Activated naive CD8-positive, alpha-beta T cell treated with anti-CD3 and anti-CD28 coated beads, Interleukin-2, amount 10 ng/mL, durations not matched to agents 7 days and 5 days (primary cell): ENCODE data around the gene NSMF. TPM values are rescaled to one million over a fixed set of nuclear protein-coding genes. Genes with fewer than 3 reads are reported as not detected.

Experiments used
- ATAC-seq: fragments of 150-1000 bp; cut with Tn5 transposase; one replicate; pipeline ENCODE4 v1.10.0; 2021; ENCODE audit warnings: low read depth, moderate library complexity
- POLR2A ChIA-PET: fragments of 350-600 bp; sonication (Branson Sonifier 250); formaldehyde crosslinking; loops from one replicate; lab custom pipeline; 2021; ENCODE audit warnings: antibody characterized with exemption; lab: Charles Lee
- DNase-seq: peaks from one replicate; pipeline ENCODE4 v3.0.0; 2021
- H3K27ac Mint-ChIP-seq: one replicate; pipeline ENCODE4 v1.8.0; 2022; ENCODE audit warnings: mild to moderate bottlenecking, mixed read lengths
- H3K27me3 Mint-ChIP-seq: one replicate; pipeline ENCODE4 v1.8.0; 2022; ENCODE audit warnings: mild to moderate bottlenecking, moderate library complexity, mixed read lengths
- H3K36me3 Mint-ChIP-seq: one replicate; pipeline ENCODE4 v1.8.0; 2021; ENCODE audit warnings: mild to moderate bottlenecking, mixed read lengths
- H3K4me1 Mint-ChIP-seq: one replicate; pipeline ENCODE4 v1.8.0; 2021; ENCODE audit warnings: mixed read lengths
- H3K4me3 Mint-ChIP-seq: one replicate; pipeline ENCODE4 v1.8.0; 2022; ENCODE audit warnings: mild to moderate bottlenecking, moderate library complexity, mixed read lengths
- H3K9me3 Mint-ChIP-seq: one replicate; pipeline ENCODE4 v1.8.0; 2021; ENCODE audit warnings: mixed read lengths
- total RNA-seq, 2 experiments: library from RNA; stranded (reverse); gene quantifications; one replicate each; pipeline ENCODE4 v1.2.3, GENCODE V29; 2021

Gene NSMF
- total RNA-seq, 2 experiments from 2014 or later = 54.3 to 58.4 TPM

DNA sequence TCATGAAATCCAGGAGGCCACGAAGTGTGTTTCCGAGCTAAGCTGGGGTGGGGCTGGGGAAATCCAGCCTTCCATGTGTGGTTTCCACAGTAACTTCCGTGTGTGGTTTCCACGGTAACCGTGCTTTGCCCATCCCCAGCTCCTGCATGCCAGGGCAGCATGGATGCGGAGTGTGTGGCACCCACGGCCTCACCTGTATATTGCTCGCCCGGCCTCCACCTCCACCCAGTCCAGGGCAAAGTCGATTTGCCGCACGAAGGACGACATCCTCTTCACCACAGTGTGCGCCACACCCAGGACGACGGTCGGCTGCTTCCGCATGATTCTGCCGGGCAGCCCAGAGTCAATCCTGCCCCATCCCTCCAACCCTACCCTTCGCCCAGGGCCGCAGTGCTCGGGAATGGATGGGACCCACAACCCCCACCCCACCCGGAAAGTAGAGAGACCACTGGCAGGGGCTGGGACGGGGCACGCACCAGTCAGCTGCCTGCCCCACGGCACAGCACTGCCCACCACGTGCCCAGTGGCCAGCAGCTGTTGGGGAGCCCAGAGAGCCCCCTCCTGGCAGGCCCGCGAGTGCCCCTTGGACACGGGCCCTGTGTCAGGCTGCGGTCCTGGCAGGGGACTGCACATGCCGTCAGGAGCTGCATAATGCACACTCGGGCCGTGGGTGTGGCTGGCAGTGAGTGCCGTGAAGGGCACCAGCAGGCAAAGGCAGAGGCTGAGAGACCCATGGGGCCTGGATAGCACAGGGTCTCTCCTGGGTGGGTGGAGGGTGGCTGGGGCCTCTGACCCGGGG, 39.0 kb upstream of the NSMF start:
- no peak for ATAC-seq
- Mint-ChIP-seq H3K4me3 (no peak overlapping the region), H3K9me3 (peaks cover 4% of the 10 kb centered on the region), H3K27me3 (peaks cover 2% of the 10 kb centered on the region), H3K27ac (no peak overlapping the region), H3K36me3 (no peaks in the 10 kb centered on the region), H3K4me1 (peaks cover 6% of the 10 kb centered on the region)
- no peak for DNase-seq
- POLR2A ChIA-PET = interaction anchor here (0.6 kb wide), 1 partner anchor 204 kb away, joined by 3 read pairs; no protein-coding TSS in a partner anchor

DNA sequence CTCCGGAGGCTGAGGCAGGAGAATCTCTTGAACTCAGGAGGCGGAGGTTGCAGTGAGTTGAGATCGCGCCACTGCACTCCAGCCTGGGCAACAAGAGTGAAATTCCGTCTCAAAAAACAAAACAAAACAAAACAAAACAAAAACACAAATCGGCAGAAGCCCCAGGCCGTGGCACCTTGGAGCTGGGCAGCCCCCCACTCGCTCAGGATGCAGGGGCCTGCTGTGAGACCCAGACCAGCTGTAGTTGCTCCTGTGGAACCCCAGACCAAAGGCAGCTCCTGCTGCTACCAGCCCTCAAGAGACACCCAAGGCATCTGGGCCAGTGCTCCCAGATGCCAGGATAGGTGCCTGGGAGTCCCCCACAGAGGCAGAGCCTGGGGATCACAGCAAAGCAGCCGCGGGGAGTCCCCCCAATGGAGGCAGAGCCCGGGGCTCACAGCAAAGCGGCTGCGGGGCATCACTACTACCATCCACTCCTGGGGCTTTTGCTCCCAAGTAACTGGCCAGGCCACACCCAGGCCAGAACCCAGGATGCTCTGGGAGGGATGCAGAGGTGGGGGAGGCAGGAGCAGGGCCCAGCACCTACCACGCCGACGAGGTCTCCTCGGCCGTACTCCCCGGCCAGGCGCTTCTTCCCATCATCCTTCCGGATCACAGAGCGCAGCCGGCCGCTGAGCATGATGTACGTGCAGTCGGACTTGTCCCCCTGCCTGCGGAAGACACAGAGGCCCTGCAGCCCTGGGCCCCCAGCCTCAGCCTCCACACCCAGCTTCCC, 37.7 kb upstream of the NSMF start:
- no peaks in the 10 kb centered on the region for H3K36me3 Mint-ChIP-seq

DNA sequence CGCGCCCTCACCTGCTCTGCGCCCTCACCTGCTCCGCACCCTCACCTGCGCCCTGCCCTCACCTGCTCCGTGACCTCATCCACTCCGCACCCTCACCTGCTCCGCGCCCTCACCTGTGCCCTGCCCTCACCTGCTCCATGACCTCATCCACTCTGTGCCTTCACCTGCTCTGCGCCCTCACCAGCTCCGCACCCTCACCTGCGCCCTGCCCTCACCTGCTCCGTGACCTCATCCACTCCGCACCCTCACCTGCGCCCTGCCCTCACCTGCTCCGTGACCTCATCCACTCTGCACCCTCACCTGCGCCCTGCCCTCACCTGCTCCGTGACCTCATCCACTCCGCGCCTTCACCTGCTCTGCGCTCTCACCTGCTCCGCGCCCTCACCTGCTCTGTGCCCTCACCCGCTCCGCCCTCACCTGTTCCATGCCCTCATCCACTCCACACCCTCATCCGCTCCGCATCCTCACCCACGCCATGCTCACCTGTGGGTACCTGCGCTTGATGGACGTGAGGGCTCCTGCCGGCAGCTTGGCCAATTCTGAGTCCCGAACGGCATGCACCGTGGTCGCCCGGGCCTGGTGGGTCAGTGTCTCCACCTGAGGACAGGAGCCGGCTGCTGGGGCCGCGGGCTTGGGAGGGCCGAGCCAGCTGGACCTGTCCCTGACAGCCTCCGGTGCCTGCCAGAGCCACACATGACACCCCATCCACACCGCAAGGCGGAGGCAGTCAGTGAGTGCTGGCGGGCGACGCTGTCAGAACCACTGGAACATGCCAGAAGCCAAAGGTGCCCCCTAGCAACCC, 35.6 kb upstream of the NSMF start:
- H3K36me3 Mint-ChIP-seq = no peaks in the 10 kb centered on the region
- no peak for ATAC-seq
- peak overlapping the region; percentile 34 for H3K27ac Mint-ChIP-seq
- H3K4me1 Mint-ChIP-seq = peaks cover 10% of the 10 kb centered on the region
- no peak for DNase-seq
- POLR2A ChIA-PET = no interaction called here
- H3K27me3 Mint-ChIP-seq = no peaks in the 10 kb centered on the region
- no peaks in the 10 kb centered on the region for H3K9me3 Mint-ChIP-seq
- H3K4me3 Mint-ChIP-seq = no peak overlapping the region

More for the DNA sequence above, 37.7 kb upstream of the NSMF start:
- DNase-seq (no peak), ATAC-seq (no peak)
- Mint-ChIP-seq H3K27ac (no peak overlapping the region), H3K9me3 (no peaks in the 10 kb centered on the region), H3K27me3 (no peaks in the 10 kb centered on the region), H3K4me1 (peaks cover 5% of the 10 kb centered on the region), H3K4me3 (no peak overlapping the region)
- POLR2A ChIA-PET = interaction anchor here (1.7 kb wide), 1 partner anchor 35 kb away, joined by 4 read pairs; no protein-coding TSS in a partner anchor

DNA sequence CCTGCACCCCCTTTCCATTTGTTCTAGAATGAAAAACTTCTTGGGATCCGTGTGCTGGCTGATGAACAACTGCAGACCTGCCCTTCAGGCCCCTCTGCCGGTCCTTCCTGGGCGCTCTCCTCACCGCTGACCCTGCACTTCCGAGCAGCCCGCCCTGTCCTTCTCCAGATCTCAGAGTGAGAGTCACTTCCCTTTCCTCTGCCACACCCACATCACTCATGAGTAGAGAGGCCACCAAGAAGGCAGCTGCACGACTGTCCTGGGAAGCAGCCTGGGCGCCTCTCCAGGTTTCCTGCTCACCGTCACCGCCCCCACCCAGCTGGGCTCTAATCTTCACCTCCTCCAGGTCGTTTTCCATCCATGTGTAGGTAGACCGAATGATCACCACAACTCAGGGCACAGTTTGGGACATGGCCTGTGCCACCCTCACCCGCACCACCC, 35.0 kb upstream of the NSMF start:
- Mint-ChIP-seq H3K4me3 (no peak overlapping the region), H3K27ac (peak overlapping the region; percentile 51), H3K36me3 (no peaks in the 10 kb centered on the region), H3K9me3 (no peaks in the 10 kb centered on the region), H3K4me1 (peaks cover 10% of the 10 kb centered on the region), H3K27me3 (no peaks in the 10 kb centered on the region)
- DNase-seq (no peak), ATAC-seq (no peak)
- POLR2A ChIA-PET = no interaction called here

DNA sequence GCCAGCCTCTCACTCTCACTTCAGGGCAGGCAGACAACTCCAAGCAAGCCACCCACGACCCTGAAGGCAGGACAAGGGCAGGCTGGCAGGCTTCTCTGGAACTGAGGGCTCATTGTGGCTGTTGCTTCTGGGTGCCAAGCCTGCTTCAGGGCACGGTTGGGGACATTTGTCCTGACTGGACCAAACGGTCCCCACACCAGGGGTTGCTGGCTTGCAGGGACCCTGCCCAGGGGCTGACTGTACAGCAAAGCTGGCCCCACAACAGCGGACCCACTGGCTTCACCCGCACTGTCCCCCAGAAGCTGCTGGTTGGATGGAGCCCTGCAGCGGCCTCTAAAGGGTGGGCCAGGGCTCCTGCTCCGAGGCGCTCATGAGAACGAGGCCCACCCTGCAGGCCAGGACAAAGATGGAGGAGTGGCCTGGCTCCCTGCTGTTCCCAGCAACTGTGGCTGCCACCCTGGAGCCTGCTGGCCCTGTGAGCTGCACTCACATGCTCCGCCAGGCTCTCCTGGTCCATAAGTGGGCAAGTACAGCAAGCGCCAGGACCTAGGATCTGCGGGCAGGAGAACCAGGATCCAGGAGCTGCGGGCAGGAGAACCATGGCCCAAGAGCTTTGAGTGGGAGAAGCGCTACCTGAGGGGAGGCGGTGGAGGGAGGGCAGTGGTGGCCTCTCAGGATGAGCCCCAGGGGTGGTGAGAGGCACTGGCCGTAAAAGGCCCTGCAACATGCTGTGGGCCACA, 34.4 kb upstream of the NSMF start:
- POLR2A ChIA-PET = no interaction called here
- Mint-ChIP-seq H3K36me3 (no peaks in the 10 kb centered on the region), H3K27ac (no peak overlapping the region), H3K4me1 (peaks cover 10% of the 10 kb centered on the region), H3K27me3 (no peaks in the 10 kb centered on the region), H3K4me3 (no peak overlapping the region), H3K9me3 (no peaks in the 10 kb centered on the region)
- DNase-seq (no peak), ATAC-seq (no peak)

DNA sequence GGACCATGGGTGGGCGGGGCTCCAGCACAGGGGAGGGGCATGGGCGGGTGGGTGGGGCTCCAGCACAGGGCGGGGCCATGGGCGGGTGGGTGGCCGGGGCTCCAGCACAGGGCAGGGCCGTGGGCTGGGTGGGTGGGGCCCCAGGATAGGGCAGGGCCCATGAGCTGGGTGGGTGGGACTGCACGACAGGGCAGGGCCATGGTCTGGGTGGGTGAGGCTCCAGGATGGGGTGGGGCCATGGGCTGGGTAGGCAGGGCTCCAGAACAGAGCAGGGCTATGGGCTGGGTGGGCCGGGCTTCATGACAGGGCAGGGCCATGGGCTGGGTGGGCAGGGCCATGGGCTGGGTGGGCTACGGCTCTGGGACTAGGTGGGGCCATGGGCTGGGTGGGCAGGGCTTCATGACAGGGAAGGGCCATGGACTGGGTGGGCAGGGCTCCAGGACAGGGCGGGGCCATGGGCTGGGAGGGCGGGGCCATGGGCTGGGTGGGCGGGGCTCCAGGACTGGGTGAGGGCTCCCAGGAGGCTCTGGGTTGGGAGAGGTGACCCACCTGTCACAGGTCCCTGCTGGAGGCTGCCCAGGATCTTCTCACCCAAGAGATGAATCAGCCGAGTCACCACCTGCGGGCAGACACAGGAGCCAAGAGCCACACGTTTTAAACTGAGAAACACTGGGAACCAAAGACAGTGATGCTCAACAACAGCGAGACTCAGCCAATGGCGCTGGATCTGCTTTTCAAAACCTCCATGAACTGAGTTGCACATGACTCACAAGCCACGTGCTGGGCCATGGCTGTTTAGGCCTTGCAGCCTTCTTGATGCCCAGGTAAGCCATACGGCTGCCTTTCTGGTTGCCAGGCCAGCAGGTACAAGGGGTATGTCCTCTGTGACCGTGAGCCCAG, 33.6 kb upstream of the NSMF start:
- POLR2A ChIA-PET = no interaction called here
- Mint-ChIP-seq H3K27ac (no peak overlapping the region), H3K4me3 (no peak overlapping the region), H3K27me3 (no peaks in the 10 kb centered on the region), H3K36me3 (no peaks in the 10 kb centered on the region), H3K4me1 (peaks cover 10% of the 10 kb centered on the region), H3K9me3 (no peaks in the 10 kb centered on the region)
- peak; percentile 54 for ATAC-seq
- DNase-seq = no peak

DNA sequence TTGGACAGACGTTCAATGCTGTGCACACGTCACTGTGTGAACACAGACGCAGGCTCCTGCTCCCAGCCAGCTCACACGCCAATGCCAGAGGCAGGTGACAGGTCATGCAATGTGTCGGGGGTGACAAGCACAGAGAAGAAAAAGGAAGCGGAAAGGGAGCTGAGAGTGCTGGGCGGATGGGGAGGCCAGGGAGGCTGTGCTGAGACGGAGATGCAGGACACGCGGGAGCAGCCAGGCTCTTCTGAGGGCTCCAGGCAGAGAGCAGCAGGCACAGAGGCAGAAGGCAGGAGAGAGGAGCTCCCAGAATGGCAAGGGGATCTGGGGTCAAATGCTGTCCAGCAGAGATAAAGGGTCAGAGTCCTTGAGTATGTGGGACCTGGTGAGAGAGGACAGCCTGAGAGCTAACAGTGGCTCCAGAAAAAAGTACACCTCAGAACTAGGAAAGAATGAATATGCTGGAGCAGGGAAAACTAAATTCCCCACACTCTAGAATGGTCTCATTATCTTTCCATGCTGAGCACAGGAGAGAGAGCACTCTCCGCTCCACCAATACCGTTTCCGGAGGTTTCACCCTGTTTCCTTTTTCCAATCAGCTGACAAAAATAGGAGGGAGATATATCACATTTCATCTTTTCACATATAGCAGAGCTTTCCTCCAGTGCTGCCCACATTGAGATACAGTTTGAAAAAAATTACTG, 32.8 kb upstream of the NSMF start:
- H3K36me3 Mint-ChIP-seq = no peaks in the 10 kb centered on the region
- no peak for ATAC-seq
- H3K9me3 Mint-ChIP-seq = no peaks in the 10 kb centered on the region
- POLR2A ChIA-PET = no interaction called here
- DNase-seq = no peak
- no peak overlapping the region for H3K27ac Mint-ChIP-seq
- H3K27me3 Mint-ChIP-seq = no peaks in the 10 kb centered on the region
- H3K4me1 Mint-ChIP-seq = peaks cover 10% of the 10 kb centered on the region
- H3K4me3 Mint-ChIP-seq = no peak overlapping the region

DNA sequence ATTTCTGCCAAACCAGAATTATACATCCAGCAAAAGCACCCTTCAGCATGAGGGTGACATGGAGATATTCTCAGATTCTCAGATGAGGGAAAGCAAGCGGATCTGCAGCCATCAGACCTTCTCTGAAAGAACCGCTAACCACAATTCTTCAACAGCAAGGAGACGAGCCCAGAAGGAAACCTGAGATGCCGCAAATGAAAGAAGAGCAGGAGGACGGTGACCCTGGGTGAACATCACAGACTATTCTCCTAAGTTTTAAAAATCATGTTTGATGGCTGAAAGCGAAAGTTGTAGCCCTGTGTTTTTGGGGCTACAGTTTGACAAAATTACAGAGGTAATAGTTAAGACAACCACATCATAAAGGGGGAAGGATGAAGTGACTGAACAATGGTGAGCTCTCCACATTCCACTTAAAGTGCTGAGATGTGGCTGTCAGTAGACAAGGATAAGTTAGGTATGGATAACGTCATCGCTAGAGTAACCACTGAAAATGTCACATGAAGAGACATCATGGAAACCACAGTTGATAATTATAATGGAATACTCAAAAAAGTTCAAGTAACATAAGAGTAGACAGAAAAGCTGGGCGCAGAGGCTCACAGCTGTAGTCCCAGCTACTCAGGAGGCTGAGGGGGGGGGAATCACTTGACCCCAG, 31.5 kb upstream of the NSMF start:
- Mint-ChIP-seq H3K4me3 (no peak overlapping the region), H3K36me3 (no peaks in the 10 kb centered on the region)
- POLR2A ChIA-PET = no interaction called here

DNA sequence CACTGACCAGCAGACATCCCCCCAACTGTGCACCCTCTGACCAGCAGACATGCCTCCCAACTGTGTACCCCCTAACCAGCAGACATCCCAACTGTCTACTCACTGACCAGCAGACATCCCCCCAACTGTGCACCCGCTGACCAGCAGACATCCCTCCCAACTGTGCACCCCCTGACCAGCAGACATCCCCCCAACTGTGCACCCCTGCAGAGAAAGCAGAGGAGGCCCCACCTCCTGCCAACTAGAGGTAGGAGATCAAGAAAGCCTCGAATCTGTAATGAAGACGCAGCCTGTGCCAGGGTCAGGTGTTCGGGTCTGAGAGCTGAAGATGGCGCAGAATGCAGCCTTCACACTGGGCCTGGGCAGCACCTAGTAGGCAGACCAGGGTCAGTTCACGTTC, 29.8 kb upstream of the NSMF start:
- Mint-ChIP-seq H3K9me3 (no peaks in the 10 kb centered on the region), H3K27me3 (no peaks in the 10 kb centered on the region), H3K27ac (no peak overlapping the region), H3K4me3 (no peak overlapping the region), H3K36me3 (no peaks in the 10 kb centered on the region), H3K4me1 (peaks cover 8% of the 10 kb centered on the region)
- DNase-seq (no peak), ATAC-seq (no peak)
- POLR2A ChIA-PET = no interaction called here

More for the DNA sequence above, 31.5 kb upstream of the NSMF start:
- Mint-ChIP-seq H3K4me1 (peaks cover 10% of the 10 kb centered on the region), H3K9me3 (no peaks in the 10 kb centered on the region), H3K27ac (no peak overlapping the region), H3K27me3 (no peaks in the 10 kb centered on the region)
- ATAC-seq = peak; percentile 14
- DNase-seq = no peak

DNA sequence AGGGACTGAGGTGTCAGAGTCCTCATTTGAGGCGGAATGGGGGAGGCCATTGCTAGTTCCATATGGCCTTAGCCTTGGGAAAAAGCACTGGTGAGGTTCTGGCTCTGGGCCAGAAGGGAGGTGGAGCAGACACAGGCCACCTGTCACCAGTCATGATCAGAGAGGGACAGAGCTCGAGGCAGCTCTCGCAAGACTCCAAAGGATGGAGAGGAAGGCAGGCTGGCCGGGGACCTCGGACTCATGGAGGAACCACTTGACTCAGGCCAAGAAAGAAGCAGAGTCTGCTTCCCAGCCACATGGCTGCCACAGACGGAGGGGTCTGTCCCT, 29.2 kb upstream of the NSMF start:
- DNase-seq = no peak
- POLR2A ChIA-PET = no interaction called here
- Mint-ChIP-seq H3K36me3 (no peaks in the 10 kb centered on the region), H3K4me1 (peaks cover 8% of the 10 kb centered on the region), H3K4me3 (no peak overlapping the region), H3K27me3 (no peaks in the 10 kb centered on the region), H3K9me3 (no peaks in the 10 kb centered on the region), H3K27ac (no peak overlapping the region)
- ATAC-seq = no peak

DNA sequence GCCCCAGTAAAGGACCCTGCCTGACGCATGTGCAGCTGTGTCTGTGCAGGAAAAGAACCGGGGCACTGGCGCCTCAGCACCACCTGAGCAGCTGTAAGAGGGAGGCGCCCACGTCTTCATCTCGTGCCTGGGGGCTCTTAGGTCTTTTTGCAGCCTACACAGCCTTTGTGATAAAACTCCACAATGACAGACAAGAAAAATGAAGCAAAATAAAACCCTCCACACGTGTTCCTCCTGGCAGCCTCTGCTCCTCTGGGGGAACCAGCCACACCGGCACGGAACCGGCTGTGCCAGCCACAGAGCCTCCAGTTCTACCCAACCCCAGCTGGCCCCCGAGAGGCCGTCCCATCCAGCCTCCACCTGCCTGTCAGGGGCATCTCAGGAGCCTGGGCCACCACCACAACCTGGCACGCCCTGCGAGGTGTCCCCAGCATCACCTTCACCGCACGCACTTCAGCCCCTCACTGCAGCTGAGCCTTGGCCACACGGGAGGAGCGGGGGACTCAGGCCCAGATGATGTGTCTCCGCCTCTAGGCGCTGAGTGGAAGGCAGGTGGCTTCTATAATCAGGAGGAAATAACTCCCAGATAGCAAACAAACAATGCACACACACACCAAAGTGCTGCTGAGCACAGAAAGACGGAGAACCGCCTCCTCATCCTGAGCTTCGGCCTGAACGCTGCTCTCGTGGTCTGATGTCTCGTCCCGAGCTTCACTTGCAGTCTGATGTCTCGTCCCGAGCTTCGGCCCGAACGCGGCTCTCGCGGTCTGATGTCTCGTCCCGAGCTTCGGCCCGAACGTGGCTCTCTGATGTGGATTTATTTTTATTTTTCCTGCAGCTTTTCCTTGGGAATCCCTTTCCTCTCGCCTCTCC, 28.6 kb upstream of the NSMF start:
- no peaks in the 10 kb centered on the region for H3K36me3 Mint-ChIP-seq
- ATAC-seq = no peak
- H3K27ac Mint-ChIP-seq = no peak overlapping the region

More for the DNA sequence above, 28.6 kb upstream of the NSMF start:
- DNase-seq = no peak
- H3K4me3 Mint-ChIP-seq = no peak overlapping the region
- no peaks in the 10 kb centered on the region for H3K27me3 Mint-ChIP-seq
- peaks cover 8% of the 10 kb centered on the region for H3K4me1 Mint-ChIP-seq
- POLR2A ChIA-PET = no interaction called here
- H3K9me3 Mint-ChIP-seq = no peaks in the 10 kb centered on the region
